T47D (cell line): ENCODE measurements around the gene BHLHE40.

Experiments used
- DNase-seq, 2 experiments: peaks; one replicate each; pipeline versions ENCODE4 v3.0.0 to v3.0.0-alpha.2; 2011 to 2012; ENCODE audit warnings: low read depth in 1 of 2, low spot score in 1 of 2
- JUND ChIP-seq: IDR thresholded peaks from 2 replicates; pipeline ENCODE4 v1.6.1; 2012; ENCODE audit warnings: low read depth
- in situ Hi-C: cut with HindIII; loops from 2 replicates; pipeline ENCODE4 v1.10.0; 2016; ENCODE audit warnings: low sequenced_read_pairs, low pct_unique_long_range_greater_than_20kb

The BHLHE40 gene

GRCh38 chr3:4971838-4972237 lies 7.4 kb upstream of the BHLHE40 start:
- DNase-seq: no peak
- TF ChIP-seq JUND: no peak
- in situ Hi-C loops: no loop called here

GRCh38 chr3:4972652-4973643 lies 6.3 kb upstream of the BHLHE40 start:
- no peak for TF ChIP-seq JUND
- in situ Hi-C loops: no loop called here
- DNase-seq: no peak

- no peak for DNase-seq
- in situ Hi-C loops: no loop called here
- TF ChIP-seq JUND: no peak
Measured at GRCh38 chr3:4974154-4974553, 5.1 kb upstream of the BHLHE40 start.

- in situ Hi-C loops: no loop called here
- DNase-seq: peak; percentile 51 to 94
- TF ChIP-seq JUND: no peak
Measured at GRCh38 chr3:4976109-4976508, 3.1 kb upstream of the BHLHE40 start.

- peak in 1 of 2 experiments; percentile 88 for DNase-seq
- TF ChIP-seq JUND: no peak
- in situ Hi-C loops: no loop called here
Measured at GRCh38 chr3:4977001-4977852, 2.0 kb upstream of the BHLHE40 start.

GRCh38 chr3:4977853-4978203 lies 1.4 kb upstream of the BHLHE40 start:
- no peak for TF ChIP-seq JUND
- DNase-seq: no peak
- in situ Hi-C loops: no loop called here

- TF ChIP-seq JUND: no peak
- peak; percentile 89 to 99 for DNase-seq
- in situ Hi-C loops: no loop called here
Measured at GRCh38 chr3:4978204-4978965, 852 bp upstream of the BHLHE40 start.

- in situ Hi-C loops: no loop called here
- TF ChIP-seq JUND: no peak
- peak; percentile 91 to 99 for DNase-seq
Measured at GRCh38 chr3:4978966-4979427, 240 bp upstream of the BHLHE40 start.

GRCh38 chr3:4980229-4981203 lies 1.3 kb downstream of the BHLHE40 start:
- in situ Hi-C loops: no loop called here
- peak; percentile 30 to 94 for DNase-seq
- TF ChIP-seq JUND: no peak

GRCh38 chr3:4981294-4981664 lies 2.0 kb downstream of the BHLHE40 start:
- DNase-seq: no peak
- TF ChIP-seq JUND: no peak
- in situ Hi-C loops: no loop called here
